HepG2 (cell line): ENCODE data around the gene HAUS1. TPM values are rescaled to one million over a fixed set of nuclear protein-coding genes. Genes with fewer than 3 reads are reported as not detected.

Experiments used
- CEBPB ChIP-seq: IDR thresholded peaks from 2 replicates; pipeline ENCODE4 v1.6.1; 2011; ENCODE audit warnings: low read depth, low read length, improper control_type of control experiment, borderline replicate concordance
- CTCF ChIP-seq: sonication (generic); formaldehyde crosslinking; IDR thresholded peaks from 2 replicates; pipeline ENCODE4 v1.5.0; 2020; ENCODE audit warnings: mild to moderate bottlenecking, missing genetic modification reagents, moderate library complexity
- ETS1 ChIP-seq: sonication (generic); formaldehyde crosslinking; IDR thresholded peaks from 2 replicates; pipeline ENCODE4 v1.4.0; 2020; ENCODE audit warnings: missing genetic modification reagents
- FOXC1 ChIP-seq: sonication (generic); formaldehyde crosslinking; IDR thresholded peaks from 2 replicates; pipeline ENCODE4 v1.8.0; 2022; ENCODE audit warnings: mild to moderate bottlenecking, missing genetic modification reagents, borderline replicate concordance
- HOXA5 ChIP-seq: sonication (generic); formaldehyde crosslinking; IDR thresholded peaks from 2 replicates; pipeline ENCODE4 v1.4.0; 2020; ENCODE audit warnings: missing genetic modification reagents
- ISX ChIP-seq: sonication (generic); formaldehyde crosslinking; conservative IDR thresholded peaks from 2 replicates; pipeline ENCODE4 v1.5.0; 2020; ENCODE audit warnings: missing genetic modification reagents
- LCORL ChIP-seq, 2 experiments: fragments of 450-650 bp in 1 of 2; sonication (generic) in 1 of 2; formaldehyde crosslinking in 1 of 2; IDR thresholded peaks; 2 replicates each; pipeline versions ENCODE4 v1.5.0 to v1.6.1; 2017 to 2020; ENCODE audit warnings: antibody characterized with exemption in 1 of 2, missing genetic modification reagents in 1 of 2
- MLXIP ChIP-seq: sonication (generic); formaldehyde crosslinking; IDR thresholded peaks from 2 replicates; pipeline ENCODE4 v1.9.0; 2021; ENCODE audit warnings: missing genetic modification reagents, borderline replicate concordance
- MTA1 ChIP-seq: sonication (generic); formaldehyde crosslinking; IDR thresholded peaks from 2 replicates; pipeline ENCODE4 v1.4.0; 2020; ENCODE audit warnings: missing genetic modification reagents, mild to moderate bottlenecking, borderline replicate concordance
- ONECUT2 ChIP-seq: sonication (generic); formaldehyde crosslinking; IDR thresholded peaks from 2 replicates; pipeline ENCODE4 v1.4.0; 2020; ENCODE audit warnings: missing genetic modification reagents
- PITX1 ChIP-seq: sonication (generic); formaldehyde crosslinking; IDR thresholded peaks from 2 replicates; pipeline ENCODE4 v1.5.1; 2020; ENCODE audit warnings: mild to moderate bottlenecking, missing genetic modification reagents
- RERE ChIP-seq: IDR thresholded peaks from 2 replicates; pipeline ENCODE4 v1.6.1; 2016; ENCODE audit warnings: low read depth, missing genetic modification reagents, missing compliant biosample characterization
- SMAD3 ChIP-seq: sonication (generic); formaldehyde crosslinking; IDR thresholded peaks from 2 replicates; pipeline ENCODE4 v1.4.0; 2020; ENCODE audit warnings: missing genetic modification reagents
- SPEN ChIP-seq: sonication (generic); formaldehyde crosslinking; IDR thresholded peaks from 2 replicates; pipeline ENCODE4 v1.5.1; 2020; ENCODE audit warnings: low read depth, mild to moderate bottlenecking, missing genetic modification reagents
- ZBTB20 ChIP-seq: sonication (generic); formaldehyde crosslinking; IDR thresholded peaks from 2 replicates; pipeline ENCODE4 v1.8.1; 2023; ENCODE audit warnings: missing genetic modification reagents, low read depth, mild to moderate bottlenecking, borderline replicate concordance
- ZFP82 ChIP-seq: sonication (generic); formaldehyde crosslinking; IDR thresholded peaks from 2 replicates; pipeline ENCODE4 v1.5.1; 2020; ENCODE audit warnings: mild to moderate bottlenecking, missing genetic modification reagents, borderline replicate concordance
- ZNF562 ChIP-seq: sonication (generic); formaldehyde crosslinking; IDR thresholded peaks from 2 replicates; pipeline ENCODE4 v1.8.0; 2022; ENCODE audit warnings: missing genetic modification reagents, borderline replicate concordance
- ZNF567 ChIP-seq: sonication (generic); formaldehyde crosslinking; IDR thresholded peaks from 2 replicates; pipeline ENCODE4 v1.8.1; 2023; ENCODE audit warnings: mild to moderate bottlenecking, missing genetic modification reagents, borderline replicate concordance
- ZNF7 ChIP-seq: IDR thresholded peaks from 2 replicates; pipeline ENCODE4 v1.6.1; 2016; ENCODE audit warnings: missing biosample characterization, missing genetic modification reagents
- polyA plus RNA-seq, 8 experiments: library from polyadenylated mRNA; depleted of rRNA in 3 of 8; stranded (reverse) in 7 of 8; unstranded in 1 of 8; fragments of >200 nt; fragmentation: Illumina TruSeq in 4 of 8; extraction: Trizol in 4 of 8; gene quantifications; 2 replicates each; pipeline versions ENCODE4 v1.2.1 to v1.2.3, GENCODE V29; 2011 to 2016; ENCODE audit warnings: low read depth in 4 of 8, missing spikeins in 1 of 8, mixed read lengths in 1 of 8; ENCODE audit not compliant: insufficient read depth in 1 of 8
- total RNA-seq, 5 experiments: library from RNA; depleted of rRNA; stranded (reverse); fragments of >200 nt; fragmentation: Illumina TruSeq; extraction: Trizol; gene quantifications; 2 replicates each; pipeline ENCODE4 v1.2.3, GENCODE V29; 2016; ENCODE audit warnings: low read depth in 1 of 5

Gene HAUS1
- total and polyA plus RNA-seq, 2 of the 13 experiments (the other 11 are each of a cell fraction or from before 2014, with no cell fraction given) = 20.6 to 59.2 TPM

GRCh38 chr18:46169464-46169941 is 65.3 kb downstream of the HAUS1 start (continued):
- TF ChIP-seq ZNF567 (CRISPR knock-in tag) (no peak), ZNF562 (CRISPR knock-in tag) (no peak), CTCF (CRISPR knock-in tag) (no peak), HOXA5 (CRISPR knock-in tag) (no peak), ZBTB20 (no peak), SMAD3 (CRISPR knock-in tag) (no peak), SPEN (no peak), MLXIP (no peak), ETS1 (no peak), ZFP82 (CRISPR knock-in tag) (no peak), PITX1 (CRISPR knock-in tag) (no peak), RERE (no peak), ONECUT2 (CRISPR knock-in tag) (no peak), MTA1 (CRISPR knock-in tag) (no peak), ISX (CRISPR knock-in tag) (no peak), FOXC1 (CRISPR knock-in tag) (peak; percentile 48; the same call in 1 of the 2 replicates), CEBPB (no peak), ZNF7 (no peak), LCORL (IDR thresholded peaks at IDR 0.05) (no peak), LCORL (CRISPR knock-in tag; IDR thresholded peaks at IDR 0.05) (0 out of 2 replicates have a peak, but pooled peaks have one; percentile 38)
